Keratinocyte (primary cell): Measurements from ENCODE around the gene ANKRD33. TPM values are rescaled to one million over a fixed set of nuclear protein-coding genes. Genes with fewer than 3 reads are reported as not detected.

Source experiments
- DNase-seq: peaks from one replicate; pipeline ENCODE4 v3.0.0-alpha.2; 2011; ENCODE audit warnings: low read depth, missing footprints, low spot score
- FAIRE-seq: peaks from 2 replicates; lab custom pipeline; 2011; peaks lifted over from hg19 to GRCh38; lab: Jason Lieb, UNC
- H2AFZ ChIP-seq: 2 replicates; pipeline ENCODE4 v1.6.0; 2012; ENCODE audit warnings: low read length, control low read depth, inconsistent platforms; ENCODE audit not compliant: control insufficient read depth
- H3K27ac ChIP-seq: 2 replicates; pipeline ENCODE4 v1.5.1; 2011; ENCODE audit warnings: low read length; ENCODE audit not compliant: control insufficient read depth, insufficient read depth
- H3K27me3 ChIP-seq: 3 replicates; pipeline ENCODE4 v1.6.0; 2011; ENCODE audit warnings: low read length; ENCODE audit not compliant: control insufficient read depth, insufficient read depth; ENCODE audit errors: extremely low read depth
- H3K36me3 ChIP-seq, 2 experiments: 2 replicates in 1 of 2; 3 replicates in 1 of 2; pipeline ENCODE4 v1.5.1; 2011; ENCODE audit warnings: low read length in 2 of 2, mild to moderate bottlenecking in 1 of 2; ENCODE audit not compliant: control insufficient read depth in 2 of 2, insufficient read depth in 2 of 2; ENCODE audit errors: extremely low read depth in 1 of 2
- H3K4me1 ChIP-seq: 3 replicates; pipeline ENCODE4 v1.5.1; 2011; ENCODE audit warnings: low read length; ENCODE audit not compliant: control insufficient read depth, insufficient read depth; ENCODE audit errors: extremely low read depth
- H3K4me2 ChIP-seq: 3 replicates; pipeline ENCODE4 v1.6.0; 2011; ENCODE audit warnings: low read depth, low read length; ENCODE audit not compliant: control insufficient read depth, insufficient read depth; ENCODE audit errors: extremely low read depth
- H3K4me3 ChIP-seq, 3 experiments: fragments of 200-600 bp in 1 of 3; sonication (generic) in 1 of 3; 2 replicates in 2 of 3; 3 replicates in 1 of 3; pipeline ENCODE4 v1.5.1; 2011 to 2016; ENCODE audit warnings: low read length in 3 of 3, mild to moderate bottlenecking in 3 of 3, control low read depth in 2 of 3, inconsistent platforms in 1 of 3, low read depth in 1 of 3, mixed read lengths in 1 of 3, mixed run types in 1 of 3, moderate library complexity in 1 of 3; ENCODE audit not compliant: control insufficient read depth in 2 of 3, insufficient read depth in 2 of 3; ENCODE audit errors: extremely low read depth in 1 of 3
- H3K79me2 ChIP-seq: 2 replicates; pipeline ENCODE4 v1.6.0; 2012; ENCODE audit warnings: low read length; ENCODE audit not compliant: control insufficient read depth, insufficient read depth
- H3K9ac ChIP-seq: 3 replicates; pipeline ENCODE4 v1.6.0; 2011; ENCODE audit warnings: low read length; ENCODE audit not compliant: control insufficient read depth, insufficient read depth; ENCODE audit errors: extremely low read depth
- H3K9me1 ChIP-seq: 3 replicates; pipeline ENCODE4 v1.6.0; 2011; ENCODE audit warnings: low read length; ENCODE audit not compliant: control insufficient read depth, insufficient read depth; ENCODE audit errors: extremely low read depth
- H3K9me3 ChIP-seq: 2 replicates; pipeline ENCODE4 v1.5.1; 2012; ENCODE audit warnings: low read depth, low read length; ENCODE audit not compliant: control insufficient read depth
- H4K20me1 ChIP-seq: 3 replicates; pipeline ENCODE4 v1.6.0; 2011; ENCODE audit warnings: low read length; ENCODE audit not compliant: control insufficient read depth, insufficient read depth; ENCODE audit errors: extremely low read depth
- EZH2 ChIP-seq: IDR thresholded peaks from one replicate; pipeline ENCODE4 v1.6.1; 2012; ENCODE audit warnings: inconsistent platforms, mild to moderate bottlenecking, low read length, moderate library complexity
- dilution Hi-C: fragments of 300-500 bp; cut with MboI; formaldehyde crosslinking; loops from one replicate; pipeline ENCODE4 v1.7.0; 2020; ENCODE audit warnings: low sequenced_read_pairs; ENCODE audit not compliant: extremely low pct_ligation_motif_present
- polyA plus RNA-seq, 5 experiments: library from polyadenylated mRNA; depleted of rRNA in 3 of 5; stranded (reverse) in 3 of 5; stranded (forward) in 1 of 5; unstranded in 1 of 5; fragments of >200 nt; gene quantifications; 1 replicate in 1 of 5; 2 replicates in 3 of 5; 3 replicates in 1 of 5; pipeline versions ENCODE4 v1.2.1 to v1.2.3, GENCODE V29; 2011 to 2012; ENCODE audit warnings: missing spikeins in 2 of 5, low read depth in 1 of 5, low replicate concordance in 1 of 5
- TF ChIP-seq, protein P1 (sequence below), 3 experiments: IDR thresholded peaks in 1 of 3; conservative IDR thresholded peaks in 1 of 3; optimal IDR thresholded peaks in 1 of 3; 2 replicates in 2 of 3; 3 replicates in 1 of 3; pipeline versions ENCODE3 to v1.5.1; 2011; ENCODE audit warnings: low read length in 3 of 3, mild to moderate bottlenecking in 3 of 3, moderate library complexity in 2 of 3, control low read depth in 1 of 3, inconsistent platforms in 1 of 3; ENCODE audit not compliant: insufficient read depth in 2 of 3; ENCODE audit errors: extremely low read depth in 1 of 3

ANKRD33 gene
- polyA plus RNA-seq, 1 donor (not counting 4 experiments of a cell fraction or from before 2014, with no cell fraction given): not detected

DNA sequence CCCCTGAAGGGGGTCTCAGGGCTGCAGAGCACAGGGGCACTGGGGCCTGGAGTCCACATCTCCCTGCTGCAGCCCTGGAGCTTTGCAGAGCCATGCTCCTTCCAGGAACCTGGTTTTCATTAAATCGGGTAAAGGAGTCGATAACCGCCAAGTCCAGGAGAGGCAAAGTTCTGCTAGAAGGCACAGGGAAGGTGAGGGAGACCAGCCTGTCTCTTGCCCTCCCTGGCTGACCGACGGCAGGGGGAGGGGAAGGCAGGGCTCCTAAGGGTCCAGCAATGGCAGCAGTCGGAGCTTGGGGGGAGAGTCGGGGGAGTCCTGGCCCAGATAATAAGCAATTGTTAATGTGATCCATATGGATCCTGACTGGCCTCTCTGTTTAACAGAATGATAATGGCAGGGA lies 42.4 kb upstream of the ANKRD33 start:
- DNase-seq (no peak), FAIRE-seq (no peak)
- Histone ChIP-seq H4K20me1 (no peaks in the 10 kb centered on the region), H3K36me3 (no peaks in the 10 kb centered on the region), H3K79me2 (no peaks in the 10 kb centered on the region), H3K9me3 (no peaks in the 10 kb centered on the region), H3K9ac (no peak overlapping the region), H3K27ac (no peak overlapping the region), H2AFZ (no peak overlapping the region), H3K4me1 (no peaks in the 10 kb centered on the region), H3K9me1 (no peaks in the 10 kb centered on the region), H3K4me2 (no peak overlapping the region), H3K4me3 (no peak overlapping the region), H3K27me3 (peaks cover 75% of the 10 kb centered on the region)
- dilution Hi-C loops: no loop called here
- TF ChIP-seq EZH2: no peak
- TF ChIP-seq, protein P1, sequence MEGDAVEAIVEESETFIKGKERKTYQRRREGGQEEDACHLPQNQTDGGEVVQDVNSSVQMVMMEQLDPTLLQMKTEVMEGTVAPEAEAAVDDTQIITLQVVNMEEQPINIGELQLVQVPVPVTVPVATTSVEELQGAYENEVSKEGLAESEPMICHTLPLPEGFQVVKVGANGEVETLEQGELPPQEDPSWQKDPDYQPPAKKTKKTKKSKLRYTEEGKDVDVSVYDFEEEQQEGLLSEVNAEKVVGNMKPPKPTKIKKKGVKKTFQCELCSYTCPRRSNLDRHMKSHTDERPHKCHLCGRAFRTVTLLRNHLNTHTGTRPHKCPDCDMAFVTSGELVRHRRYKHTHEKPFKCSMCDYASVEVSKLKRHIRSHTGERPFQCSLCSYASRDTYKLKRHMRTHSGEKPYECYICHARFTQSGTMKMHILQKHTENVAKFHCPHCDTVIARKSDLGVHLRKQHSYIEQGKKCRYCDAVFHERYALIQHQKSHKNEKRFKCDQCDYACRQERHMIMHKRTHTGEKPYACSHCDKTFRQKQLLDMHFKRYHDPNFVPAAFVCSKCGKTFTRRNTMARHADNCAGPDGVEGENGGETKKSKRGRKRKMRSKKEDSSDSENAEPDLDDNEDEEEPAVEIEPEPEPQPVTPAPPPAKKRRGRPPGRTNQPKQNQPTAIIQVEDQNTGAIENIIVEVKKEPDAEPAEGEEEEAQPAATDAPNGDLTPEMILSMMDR (optimal IDR thresholded peaks at IDR 0.05 in 1 of 3, IDR thresholded peaks at IDR 0.05 in 1 of 3, conservative IDR thresholded peaks at IDR 0.05 in 1 of 3; ENCODE audit: extremely low read depth in 1 of 3, insufficient read depth in 2 of 3, low read length in 3 of 3): no peak

DNA sequence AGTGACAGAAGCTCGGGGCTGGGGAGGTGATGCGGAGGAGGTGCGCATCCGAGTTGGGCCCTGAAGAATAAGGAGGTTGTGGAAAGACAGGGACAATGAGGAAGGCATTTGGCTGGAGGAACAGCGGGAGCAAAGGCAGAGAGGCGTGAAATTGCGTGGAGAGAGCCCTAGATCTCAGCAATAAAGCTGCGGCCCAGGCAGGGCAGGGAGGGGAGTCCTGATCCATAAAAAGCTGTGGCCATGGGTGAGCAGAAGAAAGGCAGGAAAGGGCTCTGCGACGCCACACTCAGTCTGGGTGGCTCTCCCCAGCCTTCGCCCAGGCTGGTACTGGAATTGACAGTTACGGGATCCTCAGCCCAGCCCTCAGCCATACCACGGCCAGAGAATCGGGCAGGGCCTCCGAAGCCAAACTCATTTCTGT lies 41.6 kb upstream of the ANKRD33 start:
- H3K4me3 ChIP-seq: no peak overlapping the region
- H3K36me3 ChIP-seq: no peaks in the 10 kb centered on the region
- no peaks in the 10 kb centered on the region for H4K20me1 ChIP-seq
- dilution Hi-C loops: no loop called here
- no peaks in the 10 kb centered on the region for H3K79me2 ChIP-seq
- H2AFZ ChIP-seq: no peak overlapping the region
- no peak overlapping the region for H3K27ac ChIP-seq
- no peak for TF ChIP-seq EZH2
- TF ChIP-seq, protein P1 (optimal IDR thresholded peaks at IDR 0.05 in 1 of 3, IDR thresholded peaks at IDR 0.05 in 1 of 3, conservative IDR thresholded peaks at IDR 0.05 in 1 of 3; ENCODE audit: extremely low read depth in 1 of 3, insufficient read depth in 2 of 3, low read length in 3 of 3): no peak
- no peaks in the 10 kb centered on the region for H3K4me1 ChIP-seq
- DNase-seq: no peak
- no peaks in the 10 kb centered on the region for H3K9me3 ChIP-seq
- H3K27me3 ChIP-seq: peaks cover 72% of the 10 kb centered on the region
- no peak overlapping the region for H3K4me2 ChIP-seq
- no peak for FAIRE-seq
- H3K9ac ChIP-seq: no peak overlapping the region
- no peaks in the 10 kb centered on the region for H3K9me1 ChIP-seq
